ENCODE data around the gene MTRR. TPM values are rescaled to one million over a fixed set of nuclear protein-coding genes. Genes with fewer than 3 reads are reported as not detected.
A peak's percentile ranks its signal among the peaks of the same experiment; 100 is the strongest.

MTRR gene
- total RNA-seq, 2 donors from 2014 or later: 30.5 to 51.9 TPM

GRCh38 chr5:7926720-7927119, 57.8 kb downstream of the MTRR start:
- no peak for ATAC-seq (ENCODE audit: insufficient number of reproducible peaks, low FRiP score, low read depth)
- Histone ChIP-seq H3K9me3 (no peaks in the 10 kb centered on the region), H3K27ac (no peak overlapping the region), H3K36me3 (no peaks in the 10 kb centered on the region), H3K4me3 (no peak overlapping the region), H3K4me1 (ENCODE audit: control insufficient read depth in 1 of 2, low read depth in 2 of 2) (no peaks in the 10 kb centered on the region), H3K27me3 (replicated peaks; ENCODE audit: insufficient read depth) (no peaks in the 10 kb centered on the region)
- no peak for TF ChIP-seq CTCF (IDR thresholded peaks at IDR 0.05)
- DNase-seq (ENCODE audit: low spot score): no peak

GRCh38 chr5:7927466-7928375, 58.8 kb downstream of the MTRR start:
- peak; percentile 71 for TF ChIP-seq CTCF (IDR thresholded peaks at IDR 0.05)
- Histone ChIP-seq H3K4me3 (no peak overlapping the region), H3K27me3 (replicated peaks; ENCODE audit: insufficient read depth) (no peaks in the 10 kb centered on the region), H3K36me3 (no peaks in the 10 kb centered on the region), H3K9me3 (no peaks in the 10 kb centered on the region), H3K4me1 (ENCODE audit: control insufficient read depth in 1 of 2, low read depth in 2 of 2) (no peaks in the 10 kb centered on the region), H3K27ac (no peak overlapping the region)
- ATAC-seq (ENCODE audit: insufficient number of reproducible peaks, low FRiP score, low read depth) (no peak), DNase-seq (ENCODE audit: low spot score) (no peak)

GRCh38 chr5:7930011-7930410, 61.1 kb downstream of the MTRR start:
- TF ChIP-seq CTCF (IDR thresholded peaks at IDR 0.05): no peak
- Histone ChIP-seq H3K27me3 (replicated peaks; ENCODE audit: insufficient read depth) (no peaks in the 10 kb centered on the region), H3K27ac (no peak overlapping the region), H3K4me3 (no peak overlapping the region), H3K36me3 (no peaks in the 10 kb centered on the region), H3K9me3 (no peaks in the 10 kb centered on the region), H3K4me1 (ENCODE audit: control insufficient read depth in 1 of 2, low read depth in 2 of 2) (no peaks in the 10 kb centered on the region)
- no peak for DNase-seq (ENCODE audit: low spot score)
- ATAC-seq (ENCODE audit: insufficient number of reproducible peaks, low FRiP score, low read depth): no peak

GRCh38 chr5:7941692-7942091, 72.7 kb downstream of the MTRR start:
- DNase-seq (ENCODE audit: low spot score): no peak
- no peak for TF ChIP-seq CTCF (IDR thresholded peaks at IDR 0.05)
- no peaks in the 10 kb centered on the region for H3K36me3 ChIP-seq
- H3K9me3 ChIP-seq: no peaks in the 10 kb centered on the region
- no peak overlapping the region for H3K27ac ChIP-seq
- no peaks in the 10 kb centered on the region for H3K4me1 ChIP-seq (ENCODE audit: control insufficient read depth in 1 of 2, low read depth in 2 of 2)
- H3K4me3 ChIP-seq: no peak overlapping the region
- H3K27me3 ChIP-seq (replicated peaks; ENCODE audit: insufficient read depth): no peaks in the 10 kb centered on the region
- ATAC-seq (ENCODE audit: insufficient number of reproducible peaks, low FRiP score, low read depth): no peak

GRCh38 chr5:7947301-7947700, 78.4 kb downstream of the MTRR start:
- Histone ChIP-seq H3K27me3 (replicated peaks; ENCODE audit: insufficient read depth) (no peaks in the 10 kb centered on the region), H3K4me3 (no peak overlapping the region), H3K27ac (no peak overlapping the region), H3K36me3 (no peaks in the 10 kb centered on the region), H3K9me3 (no peaks in the 10 kb centered on the region), H3K4me1 (ENCODE audit: control insufficient read depth in 1 of 2, low read depth in 2 of 2) (no peaks in the 10 kb centered on the region)
- DNase-seq (ENCODE audit: low spot score) (no peak), ATAC-seq (ENCODE audit: insufficient number of reproducible peaks, low FRiP score, low read depth) (no peak)
- TF ChIP-seq CTCF (IDR thresholded peaks at IDR 0.05): no peak

Other genes starting within 250 kb of the MTRR start
- not detected for gene CFAP90, start 18.0 kb upstream of the MTRR start, total RNA-seq
- 10 to 100 TPM in 1 of 2 donors, 1 to 10 TPM in 1; 7.3 to 13.1 TPM for gene FASTKD3, start 117 bp upstream of the MTRR start, total RNA-seq

Data from thoracic aorta (tissue), 2 donors.